CD4-positive, CD25-positive, alpha-beta regulatory T cell (primary cell): ENCODE measurements around the gene SEMA5A. TPM values are rescaled to one million over a fixed set of nuclear protein-coding genes. Genes with fewer than 3 reads are reported as not detected.

Experiments
- ATAC-seq, 2 donors: fragments of 150-1000 bp; cut with Tn5 transposase; one replicate each; pipeline ENCODE4 v1.10.0; 2021; ENCODE audit warnings: low read depth in 2 of 2, moderate number of reproducible peaks in 2 of 2, moderate library complexity in 1 of 2
- DNase-seq, 3 donors: peaks; one replicate each; pipeline versions ENCODE4 v3.0.0 to v3.0.0-alpha.2; 2012 to 2022; ENCODE audit warnings: mixed read lengths in 1 of 3
- H3K27ac ChIP-seq: one replicate; pipeline ENCODE4 v1.7.0; 2013; ENCODE audit warnings: mild to moderate bottlenecking, low read length; ENCODE audit not compliant: insufficient read depth, poor library complexity, severe bottlenecking
- H3K27me3 ChIP-seq: one replicate; pipeline ENCODE4 v1.7.0; 2013; ENCODE audit warnings: low read length; ENCODE audit not compliant: control insufficient read depth, insufficient read depth
- H3K36me3 ChIP-seq: one replicate; pipeline ENCODE4 v1.7.0; 2013; ENCODE audit warnings: mild to moderate bottlenecking, low read length, moderate library complexity; ENCODE audit not compliant: control insufficient read depth, insufficient read depth
- H3K4me1 ChIP-seq: 2 replicates; pipeline ENCODE4 v1.7.0; 2013; ENCODE audit warnings: mild to moderate bottlenecking, low read length; ENCODE audit not compliant: insufficient read depth, control insufficient read depth, poor library complexity, severe bottlenecking
- H3K4me3 ChIP-seq: one replicate; pipeline ENCODE4 v1.7.0; 2013; ENCODE audit warnings: low read depth, mild to moderate bottlenecking, low read length, moderate library complexity
- H3K9me3 ChIP-seq, 2 experiments: 1 replicate in 1 of 2; 2 replicates in 1 of 2; pipeline ENCODE4 v1.7.0; 2013; ENCODE audit warnings: low read length in 2 of 2, mild to moderate bottlenecking in 1 of 2, moderate library complexity in 1 of 2; ENCODE audit not compliant: control insufficient read depth in 2 of 2
- H3K27ac Mint-ChIP-seq, 3 donors: one replicate each; pipeline ENCODE4 v1.8.0; 2020 to 2022; ENCODE audit warnings: mild to moderate bottlenecking in 3 of 3, mixed read lengths in 3 of 3, moderate library complexity in 2 of 3
- H3K27me3 Mint-ChIP-seq: one replicate; pipeline ENCODE4 v1.8.0; 2022; ENCODE audit warnings: mild to moderate bottlenecking, mixed read lengths
- H3K36me3 Mint-ChIP-seq: one replicate; pipeline ENCODE4 v1.8.0; 2020; ENCODE audit warnings: mixed read lengths
- H3K4me1 Mint-ChIP-seq, 4 donors: one replicate each; pipeline ENCODE4 v1.8.0; 2020 to 2022; ENCODE audit warnings: mixed read lengths in 4 of 4, mild to moderate bottlenecking in 1 of 4
- H3K4me3 Mint-ChIP-seq, 4 donors: one replicate each; pipeline ENCODE4 v1.8.0; 2020 to 2022; ENCODE audit warnings: mild to moderate bottlenecking in 4 of 4, mixed read lengths in 4 of 4, moderate library complexity in 3 of 4
- H3K9me3 Mint-ChIP-seq, 7 donors: one replicate each; pipeline ENCODE4 v1.8.0; 2020 to 2022; ENCODE audit warnings: mixed read lengths in 7 of 7, mild to moderate bottlenecking in 3 of 7, moderate library complexity in 2 of 7
- polyA plus RNA-seq, 4 donors: library from polyadenylated mRNA; unstranded; fragments of 300-500 nt; fragmentation: Illumina TruSeq; gene quantifications; one replicate each; pipeline ENCODE4 v1.2.3, GENCODE V29; 2021
- total RNA-seq: library from RNA; stranded (reverse); gene quantifications from one replicate; pipeline ENCODE4 v1.2.3, GENCODE V29; 2022

SEMA5A gene
- total and polyA plus RNA-seq, 5 donors from 2014 or later: 0.22 to 2.8 (median 0.31) TPM; not detected in 2

DNA sequence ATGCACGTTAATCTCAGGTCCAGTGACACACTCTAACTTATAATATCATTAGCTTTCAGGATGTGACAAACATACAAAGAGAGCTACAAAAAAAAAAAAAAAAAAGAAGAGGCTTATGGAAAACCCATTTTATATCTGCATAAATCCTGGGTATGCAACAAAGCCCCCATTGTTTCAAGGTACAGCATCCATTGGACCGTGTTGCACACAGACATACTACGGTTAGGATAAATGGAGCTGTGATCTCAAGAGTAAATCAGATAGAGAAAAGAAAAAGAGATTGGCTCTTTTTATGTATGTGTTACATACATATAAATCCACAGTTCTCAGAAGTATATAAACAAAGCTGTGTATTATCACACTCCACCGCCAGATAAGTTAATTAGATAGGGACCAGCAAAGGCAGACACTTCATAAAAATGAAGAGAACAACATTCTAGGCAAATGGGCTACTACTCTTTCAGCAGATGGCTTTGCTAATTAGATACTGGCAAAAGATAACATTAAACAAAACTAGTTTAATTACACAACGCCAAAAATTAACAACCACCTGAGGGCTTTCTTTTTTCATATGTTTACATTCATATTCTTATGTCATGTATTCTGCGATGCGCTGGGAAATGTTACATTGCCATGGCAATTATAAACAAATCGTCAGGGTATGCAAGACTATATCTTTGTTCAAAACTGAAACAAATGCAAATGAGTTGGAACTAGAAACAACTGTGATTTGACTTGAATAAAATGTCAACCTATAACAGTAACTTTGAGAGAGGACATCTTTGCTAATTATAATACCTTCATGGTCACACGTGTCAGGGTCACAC lies 304.2 kb downstream of the SEMA5A start:
- DNase-seq: no peak
- Mint-ChIP-seq H3K27me3 (no peaks in the 10 kb centered on the region), H3K4me1 (no peaks in the 10 kb centered on the region), H3K27ac (no peak overlapping the region), H3K4me3 (no peak overlapping the region), H3K9me3 (peaks cover 0 to 8% (median 2%) of the 10 kb centered on the region in 7 donors), H3K36me3 (no peaks in the 10 kb centered on the region)
- ATAC-seq: no peak
- Histone ChIP-seq H3K4me3 (no peak overlapping the region), H3K27me3 (no peaks in the 10 kb centered on the region), H3K9me3 (no peaks in the 10 kb centered on the region), H3K4me1 (no peaks in the 10 kb centered on the region), H3K36me3 (no peaks in the 10 kb centered on the region), H3K27ac (no peak overlapping the region)

DNA sequence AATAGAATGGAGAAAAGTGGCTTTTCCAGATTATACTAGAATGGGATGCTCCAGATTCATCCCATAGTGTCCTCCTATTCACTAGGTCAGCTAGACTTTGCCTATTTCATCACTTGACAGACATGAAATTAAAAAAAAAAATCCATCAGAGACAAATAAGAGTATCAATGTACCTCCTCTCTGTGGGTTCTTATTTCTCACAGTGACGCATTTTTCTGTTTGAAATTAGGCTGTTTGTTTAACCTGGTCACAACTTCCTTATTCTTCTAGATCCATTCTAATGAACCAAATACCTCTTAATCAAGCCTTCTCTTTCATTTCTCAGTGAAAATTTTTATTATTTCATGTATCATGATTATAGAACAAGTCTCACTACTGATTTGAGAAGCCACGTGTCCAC lies 305.4 kb downstream of the SEMA5A start:
- Mint-ChIP-seq H3K9me3 (peaks cover 0 to 3% (median 1%) of the 10 kb centered on the region in 7 donors), H3K36me3 (no peaks in the 10 kb centered on the region), H3K4me1 (no peaks in the 10 kb centered on the region), H3K27me3 (no peaks in the 10 kb centered on the region), H3K4me3 (no peak overlapping the region), H3K27ac (no peak overlapping the region)
- no peak for ATAC-seq
- no peak for DNase-seq
- Histone ChIP-seq H3K9me3 (no peaks in the 10 kb centered on the region), H3K27ac (no peak overlapping the region), H3K27me3 (no peaks in the 10 kb centered on the region), H3K4me1 (no peaks in the 10 kb centered on the region), H3K36me3 (no peaks in the 10 kb centered on the region), H3K4me3 (no peak overlapping the region)

DNA sequence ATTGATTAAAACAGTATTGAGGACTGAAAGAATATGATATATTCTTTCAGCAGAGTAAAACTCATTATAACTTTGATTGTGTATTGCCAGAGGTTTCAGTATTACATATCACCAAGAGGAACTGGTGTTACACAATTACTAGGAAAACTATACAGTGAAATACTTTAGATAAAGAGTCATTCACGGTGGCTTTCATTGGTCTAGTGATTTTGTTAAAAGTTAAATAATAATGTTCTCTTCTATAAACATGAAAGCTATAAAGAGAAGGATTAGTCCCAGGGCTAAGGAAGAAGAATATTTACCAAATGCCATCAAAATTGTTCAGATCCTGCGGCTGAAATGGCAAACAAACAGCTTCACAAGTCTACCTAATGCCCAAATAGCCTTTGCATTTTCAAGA lies 306.2 kb downstream of the SEMA5A start:
- Mint-ChIP-seq H3K27me3 (no peaks in the 10 kb centered on the region), H3K4me3 (no peak overlapping the region), H3K27ac (no peak overlapping the region), H3K4me1 (no peaks in the 10 kb centered on the region), H3K9me3 (peaks cover 0 to 5% (median 1%) of the 10 kb centered on the region in 7 donors), H3K36me3 (no peaks in the 10 kb centered on the region)
- H3K27me3 ChIP-seq: no peaks in the 10 kb centered on the region
- H3K4me3 ChIP-seq: no peak overlapping the region
- ATAC-seq (no peak), DNase-seq (no peak)
- no peaks in the 10 kb centered on the region for H3K36me3 ChIP-seq
- no peak overlapping the region for H3K27ac ChIP-seq
- H3K4me1 ChIP-seq: no peaks in the 10 kb centered on the region
- H3K9me3 ChIP-seq: no peaks in the 10 kb centered on the region

DNA sequence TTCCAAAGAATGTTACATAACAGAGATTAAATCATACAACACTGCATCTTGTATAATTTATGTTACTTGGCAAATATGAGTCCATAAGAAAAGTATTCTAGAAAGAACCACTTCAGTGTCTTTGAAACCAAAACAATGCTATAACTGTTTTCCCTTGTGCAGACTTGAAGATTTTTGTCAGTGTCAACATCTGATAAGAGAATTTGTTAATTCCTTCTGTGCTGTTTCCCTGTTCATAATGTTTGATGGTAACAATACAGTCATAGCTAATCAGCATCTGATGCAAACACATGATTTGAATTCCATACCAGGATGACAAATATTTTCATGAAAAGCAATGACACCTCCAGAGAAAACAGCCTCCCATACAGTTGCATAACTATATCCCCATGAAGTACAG lies 306.8 kb downstream of the SEMA5A start:
- Histone ChIP-seq H3K27me3 (no peaks in the 10 kb centered on the region), H3K4me3 (no peak overlapping the region), H3K36me3 (no peaks in the 10 kb centered on the region), H3K9me3 (no peaks in the 10 kb centered on the region), H3K4me1 (no peaks in the 10 kb centered on the region), H3K27ac (no peak overlapping the region)
- H3K4me1 Mint-ChIP-seq: no peaks in the 10 kb centered on the region
- no peak for DNase-seq
- no peak for ATAC-seq
- H3K4me3 Mint-ChIP-seq: no peak overlapping the region
- peaks cover 0 to 3% (median 1%) of the 10 kb centered on the region in 7 donors for H3K9me3 Mint-ChIP-seq
- H3K27me3 Mint-ChIP-seq: no peaks in the 10 kb centered on the region
- no peaks in the 10 kb centered on the region for H3K36me3 Mint-ChIP-seq
- H3K27ac Mint-ChIP-seq: no peak overlapping the region

DNA sequence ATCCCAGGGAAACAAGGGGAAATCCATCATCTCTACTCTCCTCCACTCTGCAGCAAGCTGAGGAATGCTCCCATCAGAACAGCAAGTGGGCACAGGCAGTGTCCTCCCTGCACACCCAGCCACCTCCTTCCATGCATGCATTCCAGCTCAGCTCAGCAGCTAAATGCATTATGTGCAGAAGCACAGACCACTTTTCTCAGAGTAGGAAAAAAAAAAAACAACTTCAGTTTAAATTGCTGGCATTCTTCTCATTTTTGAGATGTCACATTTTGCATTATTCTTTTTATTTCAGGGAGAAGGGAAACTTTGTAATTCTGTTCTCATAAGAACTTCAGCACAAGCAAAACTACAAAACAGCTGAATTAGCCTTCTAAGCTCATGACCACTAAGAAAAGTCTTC lies 312.2 kb downstream of the SEMA5A start:
- Mint-ChIP-seq H3K9me3 (peaks cover 0 to 10% (median 1%) of the 10 kb centered on the region in 7 donors), H3K4me1 (no peaks in the 10 kb centered on the region), H3K36me3 (no peaks in the 10 kb centered on the region), H3K27me3 (no peaks in the 10 kb centered on the region), H3K27ac (no peak overlapping the region), H3K4me3 (no peak overlapping the region)
- Histone ChIP-seq H3K36me3 (no peaks in the 10 kb centered on the region), H3K27ac (no peak overlapping the region), H3K27me3 (no peaks in the 10 kb centered on the region), H3K4me3 (no peak overlapping the region), H3K4me1 (no peaks in the 10 kb centered on the region), H3K9me3 (no peaks in the 10 kb centered on the region)
- ATAC-seq (no peak), DNase-seq (no peak)

DNA sequence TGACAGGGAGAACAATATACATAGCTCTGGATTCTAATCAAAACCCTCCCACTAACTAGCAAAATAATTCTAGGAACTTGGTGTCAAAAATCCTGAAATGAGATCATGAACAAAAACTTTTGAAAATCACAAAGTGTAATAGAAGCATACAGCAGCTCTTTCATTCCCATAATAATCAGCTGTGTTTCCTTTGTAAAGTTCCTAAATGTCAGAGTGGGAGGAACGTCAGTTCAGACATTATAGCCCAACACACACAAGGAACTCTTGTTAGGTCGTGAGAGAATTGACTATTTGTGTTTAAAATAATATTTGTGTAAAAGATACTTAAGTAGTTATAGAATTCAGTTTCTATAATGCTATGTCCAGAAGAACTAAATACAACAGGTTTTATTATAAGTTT lies 312.8 kb downstream of the SEMA5A start:
- Mint-ChIP-seq H3K4me1 (no peaks in the 10 kb centered on the region), H3K36me3 (no peaks in the 10 kb centered on the region), H3K27me3 (no peaks in the 10 kb centered on the region), H3K9me3 (peaks cover 0 to 17% (median 1%) of the 10 kb centered on the region in 7 donors), H3K4me3 (no peak overlapping the region), H3K27ac (no peak overlapping the region)
- H3K4me3 ChIP-seq: no peak overlapping the region
- no peaks in the 10 kb centered on the region for H3K4me1 ChIP-seq
- DNase-seq (no peak), ATAC-seq (no peak)
- H3K27ac ChIP-seq: no peak overlapping the region
- no peaks in the 10 kb centered on the region for H3K27me3 ChIP-seq
- no peaks in the 10 kb centered on the region for H3K9me3 ChIP-seq
- no peaks in the 10 kb centered on the region for H3K36me3 ChIP-seq

DNA sequence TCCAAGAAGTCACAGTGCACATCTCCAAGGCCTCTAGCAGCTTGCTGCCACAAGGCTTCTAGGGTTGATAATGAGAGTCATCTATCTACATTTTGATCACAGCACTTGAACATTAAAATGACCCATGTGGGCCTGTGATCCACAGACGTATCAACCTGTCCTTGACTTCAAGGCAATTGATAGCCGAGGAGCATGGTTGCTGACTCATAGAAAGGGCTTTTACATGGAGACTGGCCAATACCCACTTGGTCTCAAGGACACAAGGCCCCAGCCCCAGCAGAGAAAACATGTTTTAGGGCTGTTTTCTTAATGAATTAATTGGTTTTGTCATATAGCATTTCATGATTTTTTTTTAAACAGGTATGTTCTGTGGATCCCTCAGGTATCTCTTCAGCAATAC lies 314.0 kb downstream of the SEMA5A start:
- H3K9me3 ChIP-seq: no peaks in the 10 kb centered on the region
- H3K4me3 Mint-ChIP-seq: no peak overlapping the region
- no peaks in the 10 kb centered on the region for H3K36me3 ChIP-seq
- no peak overlapping the region for H3K4me3 ChIP-seq
- ATAC-seq: no peak
- H3K4me1 ChIP-seq: no peaks in the 10 kb centered on the region
- no peak for DNase-seq
- no peak overlapping the region for H3K27ac ChIP-seq
- H3K27me3 Mint-ChIP-seq: no peaks in the 10 kb centered on the region
- H3K27me3 ChIP-seq: no peaks in the 10 kb centered on the region
- H3K27ac Mint-ChIP-seq: no peak overlapping the region
- no peaks in the 10 kb centered on the region for H3K4me1 Mint-ChIP-seq
- H3K36me3 Mint-ChIP-seq: no peaks in the 10 kb centered on the region
- peaks cover 0 to 18% (median 1%) of the 10 kb centered on the region in 7 donors for H3K9me3 Mint-ChIP-seq

DNA sequence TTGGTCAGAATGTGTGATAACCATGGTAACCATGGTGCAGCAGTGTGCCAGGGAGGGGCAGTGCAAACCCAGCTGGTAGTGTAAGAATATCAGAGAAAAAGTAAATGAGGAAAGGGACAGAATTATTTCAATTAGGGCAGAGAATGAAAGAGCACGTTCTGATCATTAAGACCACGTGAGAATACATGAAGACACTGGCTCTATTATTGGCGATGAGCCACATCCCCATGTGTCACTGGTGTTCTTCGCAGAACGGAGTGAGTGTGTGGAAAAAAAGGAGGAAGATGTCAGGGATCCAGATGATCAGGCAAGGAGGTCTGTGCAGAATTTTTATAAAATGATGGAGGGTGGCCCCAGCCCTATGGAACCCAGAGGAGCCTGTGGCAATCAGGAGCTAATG lies 315.5 kb downstream of the SEMA5A start:
- ATAC-seq (no peak), DNase-seq (no peak)
- Mint-ChIP-seq H3K27ac (no peak overlapping the region), H3K36me3 (no peaks in the 10 kb centered on the region), H3K4me1 (no peaks in the 10 kb centered on the region), H3K4me3 (no peak overlapping the region), H3K9me3 (peaks cover 0 to 18% (median 0%) of the 10 kb centered on the region in 7 donors), H3K27me3 (no peaks in the 10 kb centered on the region)
- no peak overlapping the region for H3K4me3 ChIP-seq
- no peaks in the 10 kb centered on the region for H3K4me1 ChIP-seq
- H3K36me3 ChIP-seq: no peaks in the 10 kb centered on the region
- no peak overlapping the region for H3K27ac ChIP-seq
- H3K27me3 ChIP-seq: no peaks in the 10 kb centered on the region
- no peaks in the 10 kb centered on the region for H3K9me3 ChIP-seq
